Common myeloid progenitor, CD34-positive (primary cell): ENCODE results near the gene SMIM10.
"Not testable (repeated sequence)": the region's sequence is repeated elsewhere in the genome, so short reads cannot be mapped to it uniquely, and the experiment has no call there.

ENCODE experiments used
- CTCF ChIA-PET: fragments of 350-600 bp; sonication (Branson Sonifier 250); formaldehyde crosslinking; loops from one replicate; lab custom pipeline; 2021; ENCODE audit warnings: antibody characterized with exemption; lab: Charles Lee
- POLR2A ChIA-PET: fragments of 350-600 bp; sonication (Branson Sonifier 250); formaldehyde crosslinking; loops from one replicate; lab custom pipeline; 2021; ENCODE audit warnings: antibody characterized with exemption; lab: Charles Lee
- DNase-seq, 3 donors: peaks; one replicate each; pipeline versions ENCODE4 v3.0.0 to v3.0.0-alpha.2; 2013
- H3K27ac ChIP-seq, 2 experiments: 1 replicate in 1 of 2; 2 replicates in 1 of 2; pipeline ENCODE4 v1.7.0; 2013; ENCODE audit warnings: inconsistent platforms in 2 of 2, low read length in 2 of 2, mild to moderate bottlenecking in 2 of 2, low read depth in 1 of 2, moderate library complexity in 1 of 2; ENCODE audit not compliant: severe bottlenecking in 2 of 2, insufficient read depth in 1 of 2, poor library complexity in 1 of 2
- H3K27me3 ChIP-seq, 5 experiments: replicated peaks in 2 of 5; 1 replicate in 3 of 5; 2 replicates in 2 of 5; pipeline versions ENCODE4 v1.6.1 to v1.7.0; 2013; ENCODE audit warnings: low read length in 4 of 5, mild to moderate bottlenecking in 2 of 5, moderate library complexity in 2 of 5, inconsistent platforms in 1 of 5; ENCODE audit not compliant: insufficient read depth in 5 of 5, control insufficient read depth in 4 of 5
- H3K36me3 ChIP-seq, 4 experiments: 1 replicate in 2 of 4; 2 replicates in 2 of 4; pipeline versions ENCODE4 v1.6.1 to v1.7.0; 2013; ENCODE audit warnings: low read length in 3 of 4, control low read depth in 1 of 4, mild to moderate bottlenecking in 1 of 4; ENCODE audit not compliant: control insufficient read depth in 4 of 4, insufficient read depth in 4 of 4
- H3K4me1 ChIP-seq, 4 experiments: 1 replicate in 3 of 4; 2 replicates in 1 of 4; pipeline versions ENCODE4 v1.6.1 to v1.7.1; 2013; ENCODE audit warnings: low read length in 3 of 4, mild to moderate bottlenecking in 3 of 4, control low read depth in 1 of 4, inconsistent platforms in 1 of 4, moderate library complexity in 1 of 4; ENCODE audit not compliant: control insufficient read depth in 4 of 4, insufficient read depth in 4 of 4; ENCODE audit errors: control extremely low read depth in 1 of 4
- H3K4me3 ChIP-seq, 7 experiments: 1 replicate in 4 of 7; 2 replicates in 3 of 7; pipeline versions ENCODE4 v1.5.1 to v1.7.0; 2013; ENCODE audit warnings: mild to moderate bottlenecking in 7 of 7, low read length in 6 of 7, moderate library complexity in 6 of 7, inconsistent platforms in 2 of 7, low read depth in 2 of 7, control low read depth in 1 of 7; ENCODE audit not compliant: insufficient read depth in 4 of 7, control insufficient read depth in 1 of 7; ENCODE audit errors: extremely low read depth in 1 of 7
- H3K9me3 ChIP-seq, 5 experiments: 1 replicate in 4 of 5; 2 replicates in 1 of 5; pipeline versions ENCODE4 v1.6.1 to v1.7.1; 2013; ENCODE audit warnings: low read length in 4 of 5, mild to moderate bottlenecking in 2 of 5, inconsistent platforms in 1 of 5, low read depth in 1 of 5, moderate library complexity in 1 of 5; ENCODE audit not compliant: control insufficient read depth in 4 of 5, insufficient read depth in 2 of 5; ENCODE audit errors: control extremely low read depth in 1 of 5
- WGBS: methylation state at CpG from one replicate; pipeline ENCODE4 v1.1.5; 2013; ENCODE audit not compliant: insufficient coverage; 5-methylcytosine and 5-hydroxymethylcytosine counted together

The SMIM10 gene

DNA sequence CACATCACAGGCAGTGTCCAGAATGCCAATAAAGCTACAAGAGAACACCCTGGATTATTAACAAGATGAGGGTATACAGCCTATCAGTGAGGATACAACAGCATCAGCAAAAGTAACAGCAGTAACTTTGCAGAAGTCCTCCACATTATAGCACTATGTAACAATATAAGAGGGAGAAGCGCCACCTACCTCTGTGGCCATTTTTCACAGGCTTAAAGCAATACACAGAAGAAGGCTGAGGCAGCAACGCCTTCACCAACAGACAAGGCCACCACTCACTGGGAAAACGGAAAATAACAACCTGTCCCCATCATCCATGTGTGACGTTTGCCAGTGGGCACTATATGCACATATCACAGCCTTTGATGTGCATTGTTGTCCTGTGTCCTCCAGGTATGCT, 19.0 kb downstream of the SMIM10 start:
- peaks cover 0 to 4% (median 0%) of the 10 kb centered on the region in 5 experiments for H3K27me3 ChIP-seq
- POLR2A ChIA-PET, result no interaction called here
- CTCF ChIA-PET, result no interaction called here
- H3K4me3 ChIP-seq, result no peak overlapping the region
- no peak for DNase-seq
- no peaks in the 10 kb centered on the region for H3K4me1 ChIP-seq
- no peak overlapping the region for H3K27ac ChIP-seq
- no peaks in the 10 kb centered on the region for H3K9me3 ChIP-seq
- no peaks in the 10 kb centered on the region for H3K36me3 ChIP-seq
- 76% methylated on average over 4 of the region's 4 CpGs for WGBS

DNA sequence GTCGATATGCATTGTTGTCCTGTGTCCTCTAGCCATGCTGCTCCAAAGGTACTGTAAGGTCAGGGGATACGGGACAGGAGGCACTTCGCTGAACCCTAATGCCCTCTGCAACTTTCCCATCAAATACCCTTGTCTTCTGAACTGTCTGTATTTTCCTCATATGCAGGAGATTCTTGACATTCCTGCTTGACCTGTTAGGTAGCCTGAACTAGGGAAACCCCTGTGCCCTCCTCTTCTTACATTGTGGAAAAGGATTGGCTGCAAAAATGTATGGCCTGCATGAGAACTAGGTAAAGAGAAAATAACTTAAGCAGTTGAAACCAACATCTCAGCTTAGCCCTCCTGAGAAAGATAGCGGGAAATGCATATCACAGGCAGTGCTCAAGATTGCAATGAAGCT, 20.1 kb downstream of the SMIM10 start:
- Histone ChIP-seq H3K4me1 (no peaks in the 10 kb centered on the region), H3K36me3 (no peaks in the 10 kb centered on the region), H3K27me3 (peaks cover 0 to 4% (median 0%) of the 10 kb centered on the region in 5 experiments), H3K27ac (no peak overlapping the region), H3K4me3 (no peak overlapping the region), H3K9me3 (no peaks in the 10 kb centered on the region)
- 76% methylated on average over 3 of the region's 4 CpGs for WGBS
- DNase-seq, result no peak
- ChIA-PET POLR2A (no interaction called here), CTCF (no interaction called here)

DNA sequence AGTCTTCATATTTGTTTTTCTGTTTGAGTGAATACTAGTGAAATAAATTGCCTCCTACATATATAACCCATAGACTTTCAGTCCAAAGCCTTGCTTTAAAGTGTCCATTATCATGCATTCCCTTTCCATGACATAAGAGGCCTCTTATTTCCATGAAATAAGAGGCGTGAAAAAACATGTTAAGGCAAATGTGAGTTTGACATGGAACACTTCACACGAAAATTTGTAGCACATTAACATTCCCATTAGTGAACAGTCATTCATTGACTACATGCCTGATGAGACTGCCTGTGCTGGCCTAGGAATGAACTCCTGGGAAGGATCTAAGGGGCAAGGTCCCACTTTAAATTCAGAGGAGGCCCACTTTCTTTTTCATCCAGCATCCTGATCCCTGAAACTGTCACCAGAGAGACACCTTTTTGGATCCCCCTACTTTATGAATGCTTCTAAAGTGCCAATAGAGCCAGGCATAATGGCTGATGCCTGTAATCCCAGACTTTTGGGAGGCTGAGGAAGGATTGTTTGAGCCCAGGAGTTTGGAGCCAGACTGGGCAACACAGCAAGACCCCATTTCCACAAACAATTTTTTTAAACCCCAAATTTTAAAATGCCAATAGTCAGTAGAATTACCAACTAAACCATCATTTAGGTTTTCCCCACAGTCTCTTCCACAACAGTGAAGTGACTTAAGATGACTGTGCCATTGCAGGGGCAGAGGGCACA, 24.9 kb downstream of the SMIM10 start:
- POLR2A ChIA-PET, result no interaction called here
- H3K27ac ChIP-seq, result no peak overlapping the region
- DNase-seq, result no peak
- H3K27me3 ChIP-seq, result peaks cover 0 to 3% (median 0%) of the 10 kb centered on the region in 5 experiments
- no peaks in the 10 kb centered on the region for H3K4me1 ChIP-seq
- CTCF ChIA-PET, result no interaction called here
- WGBS, result 63% methylated on average over 1 of the region's 2 CpGs
- H3K9me3 ChIP-seq, result no peaks in the 10 kb centered on the region
- H3K36me3 ChIP-seq, result no peaks in the 10 kb centered on the region
- no peak overlapping the region for H3K4me3 ChIP-seq

DNA sequence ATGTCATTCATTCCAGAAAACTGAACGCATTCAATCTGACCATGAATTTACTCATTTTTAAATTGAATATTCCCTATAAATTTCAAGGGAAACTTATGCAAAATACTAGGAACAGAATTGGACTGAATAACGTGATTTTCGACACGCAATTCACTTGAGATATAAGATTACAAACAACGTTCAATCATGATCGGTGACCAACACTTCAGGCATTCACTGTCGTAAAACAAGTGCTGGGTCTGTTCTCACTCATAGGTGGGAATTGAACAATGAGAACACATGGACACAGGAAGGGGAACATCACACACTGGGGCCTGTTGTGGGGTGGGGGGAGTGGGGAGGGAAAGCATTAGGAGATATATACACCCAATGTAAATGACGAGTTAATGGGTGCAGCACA, 29.1 kb downstream of the SMIM10 start:
- H3K27me3 ChIP-seq, H3K27ac ChIP-seq, H3K4me1 ChIP-seq, DNase-seq, H3K9me3 ChIP-seq, POLR2A ChIA-PET, H3K4me3 ChIP-seq, H3K36me3 ChIP-seq, CTCF ChIA-PET: not testable (repeated sequence)
- WGBS, result 82% methylated on average over 6 of the region's 8 CpGs

DNA sequence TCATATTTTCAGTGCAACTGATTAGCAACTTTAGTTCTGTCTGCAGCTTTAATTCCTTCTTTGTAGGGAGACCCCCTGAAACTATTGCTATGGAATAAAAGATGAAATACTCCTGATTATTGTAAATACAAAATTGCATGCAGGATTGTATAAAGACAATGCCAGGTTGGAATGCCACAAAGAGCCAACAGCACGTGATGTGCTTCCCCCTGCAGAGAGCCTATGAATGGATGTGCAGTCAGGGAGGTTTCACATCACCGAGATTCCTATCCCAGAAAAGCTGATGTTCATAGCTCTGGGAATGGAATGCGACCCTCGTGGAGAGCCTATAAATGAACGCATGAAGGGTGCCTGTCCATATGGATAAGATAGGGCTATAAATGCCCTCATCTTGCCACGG, 33.0 kb downstream of the SMIM10 start:
- H3K27ac ChIP-seq, H3K27me3 ChIP-seq, DNase-seq, POLR2A ChIA-PET, H3K4me1 ChIP-seq, H3K9me3 ChIP-seq, CTCF ChIA-PET, H3K36me3 ChIP-seq, H3K4me3 ChIP-seq: not testable (repeated sequence)
- 71% methylated on average over 5 of the region's 6 CpGs for WGBS

DNA sequence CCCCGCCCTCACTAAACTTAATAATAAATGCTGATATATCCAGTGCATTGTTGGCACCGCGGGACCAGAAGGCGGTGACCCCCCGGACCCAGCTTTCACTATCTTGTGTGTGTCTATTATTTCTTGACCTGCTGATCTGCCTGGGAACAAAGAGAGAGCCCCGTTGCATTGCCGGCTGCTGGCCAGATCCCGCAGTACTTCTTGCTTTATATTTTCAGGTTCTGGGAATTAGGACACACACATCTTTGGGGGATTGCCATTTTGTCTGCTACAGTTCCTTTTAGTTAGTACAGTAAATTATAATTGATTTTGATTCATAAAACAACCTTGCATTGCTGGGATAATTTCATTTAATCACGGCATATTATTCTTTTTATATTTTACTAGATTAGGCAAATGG, 33.7 kb downstream of the SMIM10 start:
- no peaks in the 10 kb centered on the region for H3K27me3 ChIP-seq
- ChIA-PET POLR2A (no interaction called here), CTCF (interaction anchor here (1.3 kb wide), 1 partner anchor 23 kb away, joined by 3 read pairs; no protein-coding TSS in a partner anchor)
- H3K36me3 ChIP-seq, result no peaks in the 10 kb centered on the region
- H3K9me3 ChIP-seq, result no peaks in the 10 kb centered on the region
- H3K27ac ChIP-seq, result no peak overlapping the region
- H3K4me1 ChIP-seq, result peaks cover 0 to 9% (median 2%) of the 10 kb centered on the region in 4 experiments
- DNase-seq, result no peak
- 85% methylated on average over 5 of the region's 9 CpGs for WGBS
- no peak overlapping the region for H3K4me3 ChIP-seq

DNA sequence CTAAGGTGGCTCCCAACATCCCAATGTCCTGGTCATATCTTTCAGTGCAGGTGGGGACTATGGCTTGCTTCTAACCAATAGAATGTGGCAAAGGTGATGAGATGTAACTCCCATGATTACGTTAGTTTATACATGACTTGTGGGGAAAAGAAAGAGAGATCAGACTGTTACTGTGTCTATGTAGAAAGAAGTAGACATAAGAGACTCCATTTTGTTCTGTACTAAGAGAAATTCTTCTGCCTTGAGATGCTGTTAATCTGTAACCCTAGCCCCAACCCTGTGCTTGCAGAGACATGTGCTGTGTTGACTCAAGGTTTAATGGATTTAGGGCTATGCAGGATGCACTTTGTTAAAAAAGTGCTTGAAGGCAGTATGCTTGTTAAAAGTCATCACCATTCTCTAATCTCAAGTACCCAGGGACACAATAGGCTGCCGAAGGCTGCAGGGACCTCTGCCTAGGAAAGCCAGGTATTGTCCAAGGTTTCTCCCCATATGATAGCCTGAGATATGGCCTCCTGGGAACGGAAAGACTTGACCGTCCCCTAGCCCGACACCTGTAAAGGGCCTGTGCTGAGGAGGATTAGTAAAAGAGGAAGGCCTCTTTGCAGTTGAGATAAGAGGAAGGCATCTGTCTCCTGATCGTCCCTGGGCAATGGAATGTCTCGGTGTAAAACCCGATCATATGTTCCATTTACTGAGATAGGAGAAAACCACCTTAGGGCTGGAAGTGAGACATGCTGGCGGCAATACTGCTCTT, 39.6 kb downstream of the SMIM10 start:
- DNase-seq, H3K36me3 ChIP-seq, H3K4me1 ChIP-seq, POLR2A ChIA-PET, H3K27me3 ChIP-seq, H3K4me3 ChIP-seq, H3K9me3 ChIP-seq, H3K27ac ChIP-seq: not testable (repeated sequence)
- CTCF ChIA-PET, result interaction anchor here (1.1 to 1.2 kb wide), 2 partner anchors 21 to 29 kb away, joined by 3 to 4 read pairs; no protein-coding TSS in a partner anchor
- WGBS, result 77% methylated on average over 7 of the region's 9 CpGs
